ENCODE data around the gene CMTM6. TPM values are rescaled to one million over a fixed set of nuclear protein-coding genes. Genes with fewer than 3 reads are reported as not detected.

Gene CMTM6, protein sequence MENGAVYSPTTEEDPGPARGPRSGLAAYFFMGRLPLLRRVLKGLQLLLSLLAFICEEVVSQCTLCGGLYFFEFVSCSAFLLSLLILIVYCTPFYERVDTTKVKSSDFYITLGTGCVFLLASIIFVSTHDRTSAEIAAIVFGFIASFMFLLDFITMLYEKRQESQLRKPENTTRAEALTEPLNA
- 83.7 and 102 TPM in 2 replicates for total RNA-seq

GRCh38 chr3:32502118-32502945 is at the start of gene CMTM6:
Gene CMTM6 (minus strand): TSS chr3:32502852. CDS start chr3:32502745, 107 bp downstream.
- no peaks in the 10 kb centered on the region for H3K36me3 ChIP-seq (ENCODE audit: control insufficient read depth, insufficient read depth, low read length)
- peak within 1 kb of the TSS; percentile 66 for H3K4me3 ChIP-seq (ENCODE audit: low read depth, low read length)
- no peaks in the 10 kb centered on the region for H3K27me3 ChIP-seq (ENCODE audit: control insufficient read depth, insufficient read depth, low read length)
- TF ChIP-seq CTCF (IDR thresholded peaks at IDR 0.05; ENCODE audit: insufficient read depth, low read length, poor library complexity, severe bottlenecking): no peak
- no peak for DNase-seq (ENCODE audit: low read depth)

DNA sequence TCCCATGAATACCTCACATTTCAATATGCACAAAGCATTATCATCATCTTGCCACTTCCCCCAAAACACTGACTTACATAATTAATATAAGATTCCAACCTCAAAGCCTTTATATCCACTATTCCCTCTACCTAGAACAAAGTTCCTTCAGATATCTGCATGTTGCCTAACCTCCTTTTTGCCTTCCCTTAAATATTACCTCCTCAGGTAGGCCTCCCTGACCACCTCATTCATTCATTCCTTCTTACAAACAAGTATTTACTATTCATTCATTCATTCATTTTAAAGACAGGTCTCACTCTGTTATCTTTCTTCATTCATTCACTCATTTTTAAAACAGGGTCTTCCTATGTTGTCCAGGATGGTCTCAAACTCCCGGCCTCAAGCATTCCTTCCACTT is 49.4 kb upstream of the CMTM6 start:
- Histone ChIP-seq H3K4me3 (ENCODE audit: low read depth, low read length) (no peak overlapping the region), H3K36me3 (ENCODE audit: control insufficient read depth, insufficient read depth, low read length) (no peaks in the 10 kb centered on the region), H3K27me3 (ENCODE audit: control insufficient read depth, insufficient read depth, low read length) (no peaks in the 10 kb centered on the region)
- TF ChIP-seq CTCF (IDR thresholded peaks at IDR 0.05; ENCODE audit: insufficient read depth, low read length, poor library complexity, severe bottlenecking): no peak
- no peak for DNase-seq (ENCODE audit: low read depth)

DNA sequence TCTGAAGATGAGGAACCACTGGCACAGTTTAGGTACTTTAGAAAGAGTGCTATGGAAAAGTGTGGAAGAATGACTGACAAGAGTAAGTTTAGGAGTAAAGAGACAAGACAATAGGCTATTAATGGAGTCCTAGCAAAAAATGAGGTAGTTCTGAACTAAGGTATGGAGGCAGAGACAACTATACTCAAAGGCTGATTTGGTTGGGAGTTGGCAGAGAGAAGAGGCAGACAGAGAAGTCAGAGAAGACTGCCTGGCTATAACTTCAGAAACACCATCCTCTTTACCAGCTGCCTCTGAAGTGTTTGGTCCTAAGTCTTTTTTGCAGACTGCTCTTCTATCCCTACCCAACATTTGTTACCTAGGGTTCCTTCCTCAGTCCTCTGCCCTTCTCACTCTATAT is 48.8 kb upstream of the CMTM6 start:
- no peak for TF ChIP-seq CTCF (IDR thresholded peaks at IDR 0.05; ENCODE audit: insufficient read depth, low read length, poor library complexity, severe bottlenecking)
- H3K27me3 ChIP-seq (ENCODE audit: control insufficient read depth, insufficient read depth, low read length): no peaks in the 10 kb centered on the region

GRCh38 chr3:32551087-32551486 is 48.4 kb upstream of the CMTM6 start:
- no peaks in the 10 kb centered on the region for H3K27me3 ChIP-seq (ENCODE audit: control insufficient read depth, insufficient read depth, low read length)
- H3K4me3 ChIP-seq (ENCODE audit: low read depth, low read length): no peak overlapping the region
- no peak for DNase-seq (ENCODE audit: low read depth)
- H3K36me3 ChIP-seq (ENCODE audit: control insufficient read depth, insufficient read depth, low read length): no peaks in the 10 kb centered on the region
- TF ChIP-seq CTCF (IDR thresholded peaks at IDR 0.05; ENCODE audit: insufficient read depth, low read length, poor library complexity, severe bottlenecking): no peak

More for the DNA sequence above, 48.8 kb upstream of the CMTM6 start:
- H3K4me3 ChIP-seq (ENCODE audit: low read depth, low read length): no peak overlapping the region
- H3K36me3 ChIP-seq (ENCODE audit: control insufficient read depth, insufficient read depth, low read length): no peaks in the 10 kb centered on the region
- no peak for DNase-seq (ENCODE audit: low read depth)

GRCh38 chr3:32545305-32545704 is 42.7 kb upstream of the CMTM6 start:
- Histone ChIP-seq H3K36me3 (ENCODE audit: control insufficient read depth, insufficient read depth, low read length) (no peaks in the 10 kb centered on the region), H3K4me3 (ENCODE audit: low read depth, low read length) (no peak overlapping the region), H3K27me3 (ENCODE audit: control insufficient read depth, insufficient read depth, low read length) (no peaks in the 10 kb centered on the region)
- no peak for DNase-seq (ENCODE audit: low read depth)
- no peak for TF ChIP-seq CTCF (IDR thresholded peaks at IDR 0.05; ENCODE audit: insufficient read depth, low read length, poor library complexity, severe bottlenecking)
